Spleen (tissue), 7 donors: ENCODE data around the gene COPB1.

Source experiments
- CTCF ChIP-seq, 11 experiments: fragments of 200-600 bp in 7 of 11; fragments of 450-650 bp in 4 of 11; sonication (generic) in 4 of 11; IDR thresholded peaks in 8 of 11; conservative IDR thresholded peaks in 3 of 11; 1 replicate in 7 of 11; 2 replicates in 4 of 11; pipeline versions ENCODE4 v1.4.0 to v1.8.0; 2016 to 2021; ENCODE audit warnings: antibody characterized with exemption in 11 of 11, inconsistent platforms in 4 of 11, mild to moderate bottlenecking in 1 of 11
- POLR2A ChIP-seq, 3 donors: fragments of 450-650 bp; IDR thresholded peaks; one replicate each; pipeline ENCODE4 v1.5.1; 2017; ENCODE audit warnings: antibody characterized with exemption in 3 of 3, mild to moderate bottlenecking in 1 of 3
- donor health status: DM: no; HTN: no; CAD: no; lungs with moderate emphysema.
- donor health status: DM: no; HTN: no; CAD: no.
- donor health status: DM: no; HTN: no; CAD: no.

GRCh38 chr11:14503023-14503422 is 3.4 kb upstream of the COPB1 start:
- TF ChIP-seq CTCF (IDR thresholded peaks at IDR 0.05 in 8 of 11, conservative IDR thresholded peaks at IDR 0.05 in 3 of 11) = no peak
- TF ChIP-seq POLR2A (IDR thresholded peaks at IDR 0.05) = no peak
